ENCODE measurements around the gene ARV1.

GRCh38 chr1:231049121-231049979 lies 70.5 kb downstream of the ARV1 start:
- TF ChIP-seq CTCF (IDR thresholded peaks at IDR 0.05) (no peak), POLR2A (IDR thresholded peaks at IDR 0.05) (no peak)
